ENCODE results near the gene RPS15.
A peak's percentile ranks its signal among the peaks of the same experiment; 100 is the strongest.

RPS15 gene

GRCh38 chr19:1445932-1446712, 7.9 kb downstream of the RPS15 start:
- H3K4me3 ChIP-seq (replicated peaks; ENCODE audit: low read depth, low read length), result peak overlapping the region; percentile 14
- no peak for DNase-seq (ENCODE audit: low read depth)
- TF ChIP-seq, protein P1, sequence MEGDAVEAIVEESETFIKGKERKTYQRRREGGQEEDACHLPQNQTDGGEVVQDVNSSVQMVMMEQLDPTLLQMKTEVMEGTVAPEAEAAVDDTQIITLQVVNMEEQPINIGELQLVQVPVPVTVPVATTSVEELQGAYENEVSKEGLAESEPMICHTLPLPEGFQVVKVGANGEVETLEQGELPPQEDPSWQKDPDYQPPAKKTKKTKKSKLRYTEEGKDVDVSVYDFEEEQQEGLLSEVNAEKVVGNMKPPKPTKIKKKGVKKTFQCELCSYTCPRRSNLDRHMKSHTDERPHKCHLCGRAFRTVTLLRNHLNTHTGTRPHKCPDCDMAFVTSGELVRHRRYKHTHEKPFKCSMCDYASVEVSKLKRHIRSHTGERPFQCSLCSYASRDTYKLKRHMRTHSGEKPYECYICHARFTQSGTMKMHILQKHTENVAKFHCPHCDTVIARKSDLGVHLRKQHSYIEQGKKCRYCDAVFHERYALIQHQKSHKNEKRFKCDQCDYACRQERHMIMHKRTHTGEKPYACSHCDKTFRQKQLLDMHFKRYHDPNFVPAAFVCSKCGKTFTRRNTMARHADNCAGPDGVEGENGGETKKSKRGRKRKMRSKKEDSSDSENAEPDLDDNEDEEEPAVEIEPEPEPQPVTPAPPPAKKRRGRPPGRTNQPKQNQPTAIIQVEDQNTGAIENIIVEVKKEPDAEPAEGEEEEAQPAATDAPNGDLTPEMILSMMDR (IDR thresholded peaks at IDR 0.05; ENCODE audit: low read length, missing control alignments), result no peak

GRCh38 chr19:1446713-1447481, 8.7 kb downstream of the RPS15 start:
- TF ChIP-seq, protein P1 (IDR thresholded peaks at IDR 0.05; ENCODE audit: low read length, missing control alignments), result no peak

GRCh38 chr19:1447504-1447903, 9.3 kb downstream of the RPS15 start:
- TF ChIP-seq, protein P1 (IDR thresholded peaks at IDR 0.05; ENCODE audit: low read length, missing control alignments), result no peak
- no peak overlapping the region for H3K4me3 ChIP-seq (replicated peaks; ENCODE audit: low read depth, low read length)
- no peak for DNase-seq (ENCODE audit: low read depth)

More at GRCh38 chr19:1446713-1447481, 8.7 kb downstream of the RPS15 start:
- DNase-seq (ENCODE audit: low read depth), result no peak
- H3K4me3 ChIP-seq (replicated peaks; ENCODE audit: low read depth, low read length), result no peak overlapping the region

- H3K4me3 ChIP-seq (replicated peaks; ENCODE audit: low read depth, low read length), result no peak overlapping the region
- TF ChIP-seq, protein P1 (IDR thresholded peaks at IDR 0.05; ENCODE audit: low read length, missing control alignments), result no peak
- DNase-seq (ENCODE audit: low read depth), result no peak
Observed at GRCh38 chr19:1447944-1448343, 9.7 kb downstream of the RPS15 start.

DNA sequence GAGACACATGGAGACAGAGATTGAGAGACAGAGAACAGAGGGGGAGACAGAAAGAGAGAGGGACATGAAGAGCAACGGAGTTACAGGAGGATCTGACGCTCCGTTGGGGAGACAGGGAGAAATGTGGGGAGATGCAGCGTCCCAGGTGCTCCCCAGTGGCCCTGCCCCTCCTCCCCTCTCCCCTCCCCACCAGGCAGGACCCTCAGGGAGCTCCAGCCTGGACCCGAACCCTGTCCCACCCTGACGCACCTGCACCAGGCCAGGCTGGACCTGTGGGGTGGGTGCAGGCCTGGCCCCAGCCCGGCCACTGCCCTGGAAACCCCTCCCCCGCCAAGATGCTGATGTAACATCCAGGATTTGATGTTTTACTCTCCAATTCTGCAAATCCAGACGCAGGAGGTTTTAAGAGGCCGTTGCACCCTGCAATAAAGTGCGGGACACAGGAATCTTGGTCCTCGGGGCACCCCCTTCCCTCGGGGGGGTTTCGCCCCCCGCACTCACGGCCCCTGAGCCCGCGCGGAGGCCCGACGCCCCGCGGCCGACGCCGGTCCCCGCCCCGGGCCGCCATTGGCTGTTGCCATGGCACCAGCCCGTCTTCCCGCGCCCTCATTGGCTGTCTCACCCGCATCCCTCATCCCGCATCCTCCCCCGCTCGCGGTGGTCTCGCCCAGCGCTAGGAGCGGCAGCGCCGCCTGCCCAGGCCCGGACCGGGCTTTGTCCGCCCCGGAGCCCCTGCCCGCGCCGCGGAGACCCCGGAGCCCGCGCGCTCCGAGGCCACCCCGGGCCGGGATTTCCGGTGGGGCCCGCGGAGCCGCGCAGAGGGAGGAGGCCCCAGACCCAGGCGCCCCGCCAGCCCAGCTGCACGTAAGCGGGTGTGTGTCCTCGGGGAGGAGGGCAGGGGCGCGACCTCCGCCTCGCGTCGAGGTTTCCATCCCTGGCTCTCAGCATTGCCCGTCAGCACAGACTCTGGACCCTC, 11.6 kb downstream of the RPS15 start, which contains the start of gene APC2:
TSS of gene APC2 (plus strand) at position 655 of the 976 bp plus-strand sequence. CDS start 2,881 bp downstream, outside the sequence.
- TF ChIP-seq, protein P1 (IDR thresholded peaks at IDR 0.05; ENCODE audit: low read length, missing control alignments), result no peak
- H3K4me3 ChIP-seq (replicated peaks; ENCODE audit: low read depth, low read length), result no peak within 1 kb of the TSS
- DNase-seq (ENCODE audit: low read depth), result no peak

Measured in fibroblast of pulmonary artery (primary cell).